Measurements from ENCODE around the gene AFDN.
A peak's percentile ranks its signal among the peaks of the same experiment; 100 is the strongest.

Gene AFDN

GRCh38 chr6:167817016-167817415 lies 9.7 kb upstream of the AFDN start:
- no peak for DNase-seq

DNA sequence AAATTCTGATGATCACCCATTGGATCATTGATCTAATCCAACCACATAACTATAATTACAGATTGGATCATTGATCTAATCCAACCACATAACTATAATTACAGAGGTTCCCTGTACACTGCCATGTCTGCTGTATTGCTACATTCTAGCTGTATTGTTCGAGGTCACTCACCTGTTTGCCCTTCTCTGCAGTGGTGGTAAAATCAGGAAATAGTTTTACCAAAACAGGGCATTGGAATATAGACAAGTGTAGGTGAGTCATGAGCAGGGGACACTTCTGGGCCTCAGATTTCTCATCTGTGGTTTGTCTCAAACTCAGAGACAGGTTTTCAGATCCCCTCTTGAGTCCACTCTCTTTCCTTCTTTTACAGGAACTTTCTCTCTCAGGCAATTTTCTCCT lies 9.0 kb upstream of the AFDN start:
- DNase-seq, result no peak

GRCh38 chr6:167819576-167819975 lies 7.1 kb upstream of the AFDN start:
- DNase-seq, result no peak

- no peak for DNase-seq
These were observed 6.0 kb upstream of the AFDN start for GRCh38 chr6:167820681-167821080.

DNA sequence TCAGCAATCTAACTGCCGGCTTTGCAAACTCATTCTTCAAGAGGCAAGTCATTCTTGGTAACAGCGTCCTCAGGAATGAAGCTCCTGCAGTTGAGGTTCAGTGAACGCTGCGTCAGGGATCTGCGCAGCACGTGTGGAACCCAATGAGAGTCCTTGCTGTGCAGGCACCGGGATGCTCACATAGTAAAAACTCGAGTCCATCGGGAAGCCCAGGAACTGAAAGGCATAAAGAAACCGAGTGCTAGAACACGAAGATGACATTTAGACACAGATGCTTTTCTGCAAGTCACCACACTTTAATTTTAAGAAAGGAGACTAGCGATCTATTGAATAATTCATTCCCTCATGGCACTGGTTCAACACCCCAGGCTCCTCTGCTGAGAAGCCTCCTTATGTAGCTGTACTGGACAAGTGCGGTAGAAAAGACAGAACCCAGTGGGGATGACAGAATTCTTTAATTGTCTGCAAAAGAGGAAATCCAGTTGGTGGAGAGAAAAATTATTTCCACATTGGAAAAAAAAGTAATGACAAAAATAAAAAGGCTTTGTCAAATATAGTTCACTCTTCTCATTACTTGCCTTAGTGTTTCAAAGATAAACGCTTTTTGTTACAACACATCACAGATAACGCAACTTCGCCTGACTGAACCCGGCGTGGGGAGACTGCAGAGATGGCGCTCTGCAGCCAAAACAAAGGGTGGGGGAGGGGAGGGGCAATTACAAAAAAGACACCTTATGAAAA lies 1.9 kb upstream of the AFDN start:
- DNase-seq, result no peak

- DNase-seq, result no peak
These were observed 1.1 kb upstream of the AFDN start for GRCh38 chr6:167825332-167826229.

- DNase-seq, result peak; percentile 43
These were observed 348 bp upstream of the AFDN start for GRCh38 chr6:167826230-167826895.

- peak; percentile 18 for DNase-seq
These were observed 1.0 kb downstream of the AFDN start for GRCh38 chr6:167827583-167828324.

DNA sequence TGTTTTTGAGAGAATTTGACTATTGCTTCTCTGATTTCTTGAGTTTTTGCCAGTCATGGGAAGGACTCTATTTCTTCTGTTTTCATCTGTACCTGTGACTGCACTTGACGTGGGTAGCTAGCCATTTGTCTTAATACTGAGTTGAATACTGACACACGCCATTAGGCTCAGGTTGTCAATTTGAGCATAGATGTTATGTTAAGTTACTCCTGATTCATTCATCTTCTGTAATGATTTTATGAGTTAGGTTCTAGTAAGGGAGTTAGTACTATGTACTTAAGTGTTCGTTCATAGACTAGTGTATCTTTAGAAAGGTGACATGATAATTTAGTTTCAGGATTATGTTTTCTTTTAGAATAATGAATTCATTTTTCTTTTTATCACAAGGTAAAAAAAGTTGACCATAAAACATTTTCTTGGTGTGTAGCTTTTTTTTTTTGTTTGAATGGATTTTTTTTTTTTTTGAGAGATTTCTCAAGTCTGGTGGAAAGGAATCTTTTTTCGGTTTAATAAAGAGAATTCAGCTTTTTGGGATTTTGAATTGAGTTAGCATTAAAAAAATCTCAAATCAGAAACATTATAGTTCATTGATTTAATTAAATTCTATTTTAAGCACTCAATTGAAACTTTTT lies 1.7 kb downstream of the AFDN start:
- no peak for DNase-seq

DNA sequence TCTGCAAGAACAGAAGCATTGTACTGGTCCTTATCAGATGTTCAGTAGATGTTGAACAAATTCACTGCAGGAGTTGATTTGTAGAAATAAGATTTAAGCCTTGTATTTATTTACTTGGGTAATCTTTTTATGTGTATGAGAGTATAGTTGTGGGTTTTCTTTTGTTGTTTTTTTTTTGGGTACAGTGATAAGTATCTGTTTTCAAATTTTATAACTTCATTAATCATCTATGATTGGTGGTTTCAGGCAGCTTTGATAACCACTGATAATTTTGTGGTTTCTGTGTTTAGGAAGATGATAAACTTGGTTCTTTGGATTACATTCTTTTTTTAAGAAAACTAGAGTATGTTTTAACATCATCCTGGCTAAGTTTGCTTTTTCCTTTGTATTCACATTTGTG lies 2.8 kb downstream of the AFDN start:
- no peak for DNase-seq

DNA sequence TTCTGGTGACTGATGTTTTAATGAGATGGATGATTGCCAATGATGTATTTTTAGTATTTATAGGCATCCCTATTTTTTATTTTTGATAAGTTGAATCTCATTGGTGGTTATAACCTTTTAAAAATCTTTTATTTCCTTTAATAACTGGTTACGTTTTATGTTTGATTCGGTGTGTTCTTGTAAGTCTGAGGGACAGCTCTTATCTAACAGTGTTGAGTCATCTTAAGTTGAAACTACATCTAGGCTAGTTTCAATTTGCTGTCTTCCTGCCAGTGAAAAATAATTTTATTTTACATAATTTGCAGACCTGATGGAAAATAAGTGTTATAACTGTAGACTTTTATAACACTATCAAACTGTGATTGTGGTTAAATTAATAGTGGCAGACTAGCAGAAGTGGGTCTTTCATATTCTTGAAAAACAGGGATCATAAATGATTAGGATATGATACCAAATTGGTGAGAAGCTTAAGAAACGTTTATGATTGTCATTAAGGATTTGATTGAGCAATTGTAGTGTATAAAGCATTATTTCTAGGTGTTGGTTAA lies 4.6 kb downstream of the AFDN start:
- no peak for DNase-seq

DNA sequence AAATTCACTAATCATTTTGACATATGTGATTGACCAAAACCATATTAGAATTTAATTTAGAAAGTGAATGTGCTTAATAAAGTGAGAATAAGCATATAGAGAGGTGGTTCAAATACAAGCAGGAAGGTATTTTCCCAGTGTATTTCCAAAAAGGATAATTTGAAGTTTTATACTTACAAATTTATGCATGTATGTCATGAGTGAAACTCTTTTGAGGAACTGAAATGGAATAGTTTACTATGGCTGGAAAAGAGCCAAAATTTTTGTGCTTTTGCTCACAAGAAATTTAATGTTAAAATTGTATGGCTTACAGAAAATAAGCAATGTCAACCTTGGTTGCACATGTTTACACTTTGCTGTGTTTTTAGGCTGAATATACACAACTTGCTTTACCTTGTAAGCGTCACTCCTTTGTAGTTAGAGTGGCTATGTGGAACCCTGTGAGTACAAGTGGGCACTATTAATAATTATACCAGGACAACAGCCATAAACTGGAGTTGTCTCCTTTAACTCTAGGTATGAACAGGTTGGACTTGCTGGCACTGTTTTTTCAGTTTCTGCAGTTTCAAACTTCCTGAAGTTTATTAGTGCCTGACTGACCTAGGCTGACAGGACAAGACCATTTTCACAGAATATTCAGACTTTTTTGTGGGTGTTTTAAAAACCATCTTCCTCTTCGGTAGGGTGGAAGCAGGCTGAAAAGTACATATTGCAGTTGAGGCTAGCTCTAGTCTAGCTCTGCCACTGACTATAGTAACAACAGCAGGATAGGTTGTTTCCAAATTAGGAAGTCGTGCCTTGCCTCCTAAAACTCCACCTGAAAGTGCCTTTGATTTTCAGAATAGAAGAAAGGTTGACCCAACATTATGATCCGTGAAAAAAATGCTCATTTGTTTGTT lies 6.0 kb downstream of the AFDN start:
- DNase-seq, result no peak

DNA sequence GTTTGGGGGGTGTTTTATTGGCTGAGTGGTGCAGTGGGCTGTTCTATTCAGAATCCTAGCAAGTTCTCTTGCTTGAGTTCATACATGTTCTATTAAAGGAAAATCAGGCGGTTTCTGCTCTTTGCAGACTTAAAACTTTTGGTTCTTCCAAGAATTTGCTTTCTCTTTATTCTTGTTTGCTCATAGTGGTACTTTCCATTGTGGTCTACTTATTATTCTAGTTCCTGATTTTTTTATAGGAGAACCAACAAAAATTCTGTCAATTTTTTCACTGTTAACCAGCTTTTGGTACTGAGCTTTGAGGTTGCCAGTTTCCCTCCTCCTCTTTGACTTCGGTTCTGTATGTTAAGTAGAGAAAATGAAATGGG lies 6.7 kb downstream of the AFDN start:
- DNase-seq, result no peak

GRCh38 chr6:167835260-167835659 lies 8.5 kb downstream of the AFDN start:
- no peak for DNase-seq

- DNase-seq, result no peak
These were observed 10.0 kb downstream of the AFDN start for GRCh38 chr6:167836721-167837120.

GRCh38 chr6:167838207-167838748 lies 11.6 kb downstream of the AFDN start:
- DNase-seq, result no peak

DNA sequence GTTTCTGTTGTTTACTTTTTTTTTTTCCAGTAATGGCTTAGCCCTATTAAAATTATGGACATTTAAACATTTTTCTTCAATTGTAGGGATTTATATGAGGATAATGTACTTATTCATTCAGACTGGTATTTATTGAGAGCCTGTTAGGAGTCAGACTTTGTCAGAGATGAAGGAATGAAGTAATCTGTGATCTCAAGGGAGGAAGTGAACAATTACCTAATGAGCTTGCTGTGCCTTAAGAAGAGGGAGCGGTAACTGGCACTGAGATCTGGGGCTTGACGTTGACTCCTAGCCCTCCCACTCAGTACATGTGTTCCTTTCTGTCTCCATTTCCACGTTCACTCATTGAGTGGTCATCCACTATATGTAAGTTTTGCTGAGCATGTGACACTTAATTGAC lies 12.6 kb downstream of the AFDN start:
- no peak for DNase-seq

GRCh38 chr6:167839755-167840154 lies 13.0 kb downstream of the AFDN start:
- no peak for DNase-seq

GRCh38 chr6:167840160-167840525 lies 13.4 kb downstream of the AFDN start:
- DNase-seq, result no peak

- DNase-seq, result no peak
These were observed 13.9 kb downstream of the AFDN start for GRCh38 chr6:167840526-167841179.

Data from T1000 (cell line).